Skeletal muscle cell (primary cell): Measurements from ENCODE around the gene C1orf116.

ENCODE experiments used
- DNase-seq: peaks from one replicate; pipeline ENCODE4 v3.0.0-alpha.2; 2010; ENCODE audit warnings: low read depth
- H3K4me3 ChIP-seq: 2 replicates; pipeline ENCODE4 v1.5.1; 2011; ENCODE audit warnings: low read depth, mild to moderate bottlenecking, control low read depth, low read length, moderate library complexity

The C1orf116 gene

DNA sequence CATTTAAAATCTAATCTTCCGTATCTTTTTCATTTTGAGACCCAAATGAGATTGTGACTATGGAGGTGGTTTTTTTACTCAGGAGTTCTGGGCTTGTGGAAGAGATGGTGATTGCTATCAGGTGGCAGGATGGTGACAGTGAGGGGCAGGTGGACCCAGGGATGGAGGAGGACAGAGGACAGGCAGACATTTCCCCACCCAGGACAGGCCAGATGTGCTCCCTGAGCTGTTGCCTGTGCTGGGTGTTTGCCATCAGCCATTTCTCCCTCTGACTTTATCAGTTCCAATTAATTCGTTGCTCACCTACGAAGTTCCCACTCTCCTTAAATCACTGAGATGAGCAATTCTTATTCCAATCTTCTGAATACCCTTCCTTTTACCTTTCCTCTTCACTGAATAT is 26.5 kb downstream of the C1orf116 start:
- no peak for DNase-seq
- no peak overlapping the region for H3K4me3 ChIP-seq

DNA sequence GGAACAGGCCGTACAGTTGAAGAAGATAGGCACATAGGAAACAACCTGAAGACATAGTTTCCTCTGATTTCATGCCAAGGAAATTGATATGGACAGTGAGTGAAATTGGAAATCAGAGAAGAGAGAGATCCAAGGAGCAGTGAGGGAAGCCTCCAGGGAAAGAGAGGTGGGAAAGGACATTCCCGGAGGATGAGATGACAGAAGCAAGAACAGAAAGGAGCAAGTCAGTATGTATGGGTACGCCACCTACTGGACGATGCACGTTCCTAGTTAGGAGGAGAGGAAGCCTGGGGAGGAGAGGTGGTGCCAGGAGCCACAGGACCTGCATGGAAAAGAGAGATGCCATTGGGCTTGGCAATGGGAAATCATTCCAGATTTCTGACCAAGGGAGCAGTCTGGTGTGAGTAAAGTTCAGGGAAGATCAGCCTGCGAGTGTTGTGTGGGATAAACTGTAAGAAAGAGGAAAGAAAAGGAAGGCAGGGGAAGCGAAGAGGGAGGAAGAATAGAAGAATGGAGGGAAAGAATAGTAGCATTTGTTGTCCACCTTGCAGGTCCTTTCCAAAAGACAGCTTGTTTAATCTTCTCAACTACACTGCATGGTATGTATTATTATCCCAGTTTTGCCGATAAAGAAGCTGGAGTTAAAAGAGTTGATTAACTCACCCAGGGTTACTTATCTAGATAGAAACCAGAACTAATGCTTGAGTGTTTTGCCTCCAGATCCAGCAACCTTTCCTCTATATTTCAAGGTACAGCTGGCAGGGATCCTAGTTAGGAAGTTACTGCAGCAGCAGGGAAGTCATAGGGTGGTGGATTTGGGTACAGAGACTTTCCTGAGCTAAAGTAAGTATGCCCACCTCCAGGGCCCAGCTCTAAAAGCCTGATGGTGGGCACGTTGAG is 27.4 kb downstream of the C1orf116 start:
- DNase-seq: no peak
- no peak overlapping the region for H3K4me3 ChIP-seq

- DNase-seq: no peak
- H3K4me3 ChIP-seq: no peak overlapping the region
Measured at GRCh38 chr1:207003210-207003609, 29.3 kb downstream of the C1orf116 start.

GRCh38 chr1:207002724-207003146 is 29.8 kb downstream of the C1orf116 start:
- DNase-seq: no peak
- H3K4me3 ChIP-seq: no peak overlapping the region

DNA sequence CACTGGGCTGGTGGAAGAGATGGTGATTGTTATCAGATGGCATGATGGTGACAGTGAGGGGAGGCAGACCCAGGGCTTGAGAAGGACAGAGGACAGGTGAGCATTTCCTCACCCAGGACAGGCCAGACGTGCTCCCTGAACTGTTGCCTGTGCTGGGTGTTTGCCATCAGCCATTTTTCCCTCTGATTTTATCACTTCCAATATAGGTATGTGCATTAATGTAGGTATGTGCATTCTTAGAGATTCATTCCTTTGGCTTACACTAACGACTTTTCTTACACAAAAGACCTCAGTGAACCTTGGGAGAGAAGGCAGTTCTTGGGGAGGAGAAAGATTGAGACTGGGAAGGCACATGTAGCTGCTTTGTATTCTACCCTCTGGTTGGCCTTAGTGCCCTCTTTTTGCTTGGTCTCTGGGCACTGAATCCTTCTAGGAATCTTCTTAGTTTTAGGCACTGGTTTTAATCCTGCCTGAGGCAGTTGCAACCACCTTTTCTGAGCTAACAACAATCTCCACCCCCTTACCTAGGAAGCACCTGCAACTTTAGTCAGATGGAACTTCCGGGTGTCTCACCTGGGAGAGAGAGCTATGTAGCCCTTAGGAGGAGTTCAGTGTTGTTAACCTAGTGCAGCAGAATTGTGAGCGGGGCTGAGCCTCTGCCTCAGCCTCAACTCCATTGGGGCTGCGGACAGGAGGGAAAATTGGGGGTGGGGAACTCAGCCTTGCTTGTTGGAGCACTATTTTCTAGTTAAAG is 30.9 kb downstream of the C1orf116 start:
- DNase-seq: no peak
- H3K4me3 ChIP-seq: no peak overlapping the region

- no peak overlapping the region for H3K4me3 ChIP-seq
- no peak for DNase-seq
Measured at GRCh38 chr1:207000651-207001291, 31.8 kb downstream of the C1orf116 start.

- H3K4me3 ChIP-seq: no peak overlapping the region
Measured at GRCh38 chr1:206998816-206999215, 33.7 kb downstream of the C1orf116 start.

GRCh38 chr1:206992790-206993189 is 39.8 kb downstream of the C1orf116 start:
- no peak overlapping the region for H3K4me3 ChIP-seq
- no peak for DNase-seq

More at GRCh38 chr1:206998816-206999215, 33.7 kb downstream of the C1orf116 start:
- no peak for DNase-seq

DNA sequence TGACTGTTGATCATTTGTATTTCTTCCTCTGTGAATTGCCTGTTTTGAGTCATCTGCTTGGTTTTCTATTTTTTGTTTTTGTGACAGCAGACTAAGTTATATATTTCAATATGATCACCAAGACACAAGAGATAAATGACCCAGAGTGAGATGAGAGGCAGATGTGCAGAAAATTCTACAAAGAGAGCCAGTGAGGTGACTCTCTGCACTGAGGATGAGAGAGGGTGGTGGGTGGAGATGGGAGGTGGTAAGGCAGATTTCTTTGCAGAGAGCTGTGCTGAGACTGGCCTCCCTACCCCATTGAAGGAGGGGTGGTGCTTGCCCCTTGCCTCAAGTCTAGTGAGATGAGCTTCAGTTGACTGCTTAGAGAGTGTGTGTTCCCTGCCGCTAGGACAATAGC is 44.7 kb downstream of the C1orf116 start:
- H3K4me3 ChIP-seq: no peak overlapping the region
- DNase-seq: no peak

- H3K4me3 ChIP-seq: no peak overlapping the region
- DNase-seq: no peak
Measured at GRCh38 chr1:206986885-206987284, 45.7 kb downstream of the C1orf116 start.

GRCh38 chr1:206986402-206986801 is 46.2 kb downstream of the C1orf116 start:
- no peak for DNase-seq
- no peak overlapping the region for H3K4me3 ChIP-seq

GRCh38 chr1:206985162-206985749 is 47.3 kb downstream of the C1orf116 start:
- DNase-seq: no peak

DNA sequence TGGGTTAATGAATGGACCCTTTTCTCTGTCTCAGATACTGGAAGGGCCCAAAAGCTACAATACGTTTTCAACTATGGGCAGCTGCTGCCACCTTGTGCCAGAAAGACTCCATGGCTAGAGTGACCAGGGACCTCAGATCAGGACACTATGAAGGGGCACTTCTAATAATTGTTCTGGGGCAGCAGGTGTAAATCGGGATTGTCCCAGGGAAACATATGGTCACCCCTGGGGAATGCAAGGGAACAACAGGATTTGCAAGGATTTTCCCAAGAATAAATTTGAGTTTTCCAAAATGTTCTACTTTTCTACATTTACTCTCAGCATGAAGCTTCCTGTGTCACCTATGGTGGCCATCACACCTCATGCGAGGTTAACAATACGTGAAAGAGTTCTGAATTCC is 50.3 kb downstream of the C1orf116 start:
- H3K4me3 ChIP-seq: no peak overlapping the region
- no peak for DNase-seq

More at GRCh38 chr1:206985162-206985749, 47.3 kb downstream of the C1orf116 start:
- H3K4me3 ChIP-seq: no peak overlapping the region

DNA sequence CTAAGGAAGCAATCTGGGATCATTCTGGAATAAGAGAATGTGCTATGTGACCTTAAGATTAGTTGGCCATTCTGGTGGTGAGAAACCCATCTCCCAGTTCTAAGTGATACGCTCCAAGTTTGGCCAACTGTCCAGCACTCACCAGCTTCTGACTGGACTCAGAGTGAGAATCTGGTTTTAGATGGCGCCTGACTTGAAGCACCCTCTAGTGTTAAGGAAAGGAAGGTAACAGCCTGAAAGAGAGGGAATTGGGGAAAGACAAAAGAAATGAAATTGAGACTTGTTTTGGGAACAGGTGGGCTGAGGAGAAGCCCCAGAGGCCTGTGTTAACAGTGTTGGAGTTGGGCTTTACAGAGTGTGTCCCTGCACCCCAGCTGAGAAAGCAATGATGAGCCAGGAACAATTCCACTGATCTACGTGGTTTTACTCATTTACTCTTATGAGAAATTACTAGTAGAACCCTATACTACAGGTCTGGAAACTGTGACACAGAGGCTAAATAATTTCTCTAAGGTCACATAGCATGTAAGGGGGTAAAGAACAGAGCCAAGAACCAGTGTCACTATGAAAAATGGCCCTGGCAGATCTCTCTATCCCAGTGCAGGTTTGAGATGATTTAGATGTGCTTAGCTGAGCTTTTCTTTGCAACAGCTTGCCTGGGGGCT is 53.0 kb downstream of the C1orf116 start:
- H3K4me3 ChIP-seq: no peak overlapping the region
- no peak for DNase-seq

DNA sequence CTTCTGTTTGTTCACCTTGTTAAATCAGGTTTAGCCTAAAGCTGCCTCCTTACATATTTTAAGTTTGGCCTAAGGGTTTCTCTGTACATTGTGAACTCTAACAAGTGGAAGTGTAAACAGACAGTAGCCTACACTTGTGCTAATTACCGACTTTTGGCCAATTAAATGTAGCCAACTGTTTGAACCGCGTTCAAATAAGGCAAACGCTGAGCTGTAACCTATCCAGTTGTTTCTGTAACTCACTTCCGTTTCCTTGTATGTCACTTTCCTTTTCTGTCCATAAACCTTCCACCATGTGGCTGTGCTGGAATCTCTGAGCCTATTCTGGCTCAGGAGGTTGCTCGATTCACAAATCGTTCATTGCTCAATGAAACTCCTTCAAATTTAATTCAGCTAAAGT is 54.3 kb downstream of the C1orf116 start:
- DNase-seq: no peak
- no peak overlapping the region for H3K4me3 ChIP-seq

GRCh38 chr1:206975306-206975705 is 57.2 kb downstream of the C1orf116 start:
- no peak for DNase-seq
- no peak overlapping the region for H3K4me3 ChIP-seq

DNA sequence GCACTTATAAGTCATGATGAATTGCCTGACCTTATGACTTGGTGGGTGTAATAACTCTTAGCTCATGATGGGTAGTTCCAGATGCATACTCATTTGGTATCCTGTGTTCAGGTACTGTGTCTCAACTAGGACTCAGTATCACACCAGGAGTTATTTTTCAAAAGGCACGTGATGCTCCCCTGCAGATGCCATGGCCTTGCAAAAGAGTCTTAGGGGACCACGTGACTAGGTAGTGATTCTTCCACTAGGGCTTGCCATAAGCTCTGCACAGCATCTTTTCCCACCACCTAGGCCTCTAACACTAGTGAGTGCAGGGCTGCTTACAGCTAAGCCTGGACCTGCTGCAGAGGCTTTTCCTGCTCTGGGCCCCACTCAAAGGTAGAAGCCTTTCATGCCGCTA is 58.4 kb downstream of the C1orf116 start:
- no peak overlapping the region for H3K4me3 ChIP-seq
- DNase-seq: no peak

DNA sequence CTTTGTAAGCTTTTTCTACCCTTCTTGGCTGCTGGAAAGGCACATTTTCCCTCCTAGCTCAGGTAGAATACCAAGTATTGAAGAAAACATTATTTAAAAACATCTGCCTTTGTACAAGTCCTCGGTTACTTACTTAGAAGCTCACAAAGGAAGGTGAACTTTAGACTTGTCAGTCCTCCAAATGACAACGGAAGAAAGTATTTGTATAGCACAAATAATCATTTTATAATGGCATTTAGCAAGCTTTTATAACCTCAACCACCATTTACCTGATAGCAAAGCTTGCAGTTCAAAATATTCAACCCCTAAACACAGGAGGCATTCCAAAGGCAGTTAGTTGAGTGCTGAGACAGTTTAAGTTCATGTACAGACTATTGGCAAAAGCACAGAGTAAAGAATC is 59.8 kb downstream of the C1orf116 start:
- no peak for DNase-seq
- no peak overlapping the region for H3K4me3 ChIP-seq

DNA sequence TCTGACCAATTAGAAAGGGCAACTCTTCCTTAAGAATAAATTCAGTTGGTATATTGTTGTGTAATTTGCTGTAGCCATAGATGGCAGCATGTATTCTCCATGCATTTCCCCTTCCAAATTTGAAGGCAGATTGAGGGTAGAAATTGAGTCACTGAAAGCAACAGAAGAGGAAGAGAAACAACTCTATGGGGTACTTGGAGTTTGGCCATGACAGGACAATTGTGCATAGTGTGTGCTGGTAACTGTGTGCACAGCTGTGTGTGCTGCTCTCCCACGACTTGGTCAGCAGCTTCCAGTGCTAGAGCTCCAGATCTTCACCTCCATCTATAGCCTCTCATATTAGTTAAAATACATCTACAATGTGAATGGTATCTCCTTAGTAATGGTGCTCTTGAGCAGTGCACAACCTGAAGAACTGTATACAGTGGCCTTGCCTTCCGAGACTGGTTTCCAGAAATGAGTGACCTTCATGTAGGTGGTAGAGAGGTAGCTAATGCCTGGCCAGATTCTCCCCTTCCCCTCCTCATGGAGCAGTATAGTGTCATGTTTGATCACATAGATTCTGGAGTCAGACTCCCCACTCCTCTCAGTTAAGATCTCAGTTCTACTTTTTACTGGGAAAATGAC is 61.4 kb downstream of the C1orf116 start:
- no peak for DNase-seq
- H3K4me3 ChIP-seq: no peak overlapping the region
